Smooth muscle cell (in vitro differentiated cells): ENCODE results near the gene GNB1L. TPM values are rescaled to one million over a fixed set of nuclear protein-coding genes. Genes with fewer than 3 reads are reported as not detected.

ENCODE experiments used
- DNase-seq: peaks from one replicate; lab custom pipeline; 2025; ENCODE audit not compliant: unreplicated experiment; lab: John Stamatoyannopoulos, UW
- H2AFZ ChIP-seq: fragments of 200-600 bp; sonication (generic); 2 replicates; pipeline ENCODE4 v1.6.0; 2016; ENCODE audit warnings: antibody characterized with exemption, low read depth, mild to moderate bottlenecking
- H3F3A ChIP-seq: fragments of 200-600 bp; sonication (generic); 2 replicates; pipeline ENCODE4 v1.6.0; 2017; ENCODE audit warnings: antibody characterized with exemption, low read depth
- H3K27ac ChIP-seq: fragments of 200-600 bp; sonication (generic); 2 replicates; pipeline ENCODE4 v1.5.1; 2016; ENCODE audit warnings: low read depth, mild to moderate bottlenecking
- H3K27me3 ChIP-seq: fragments of 200-600 bp; sonication (generic); 2 replicates; pipeline ENCODE4 v1.6.1; 2016; ENCODE audit warnings: low read depth, mild to moderate bottlenecking
- H3K36me3 ChIP-seq: fragments of 200-600 bp; sonication (generic); 2 replicates; pipeline ENCODE4 v1.5.1; 2016; ENCODE audit warnings: low read depth
- H3K4me1 ChIP-seq: fragments of 200-600 bp; sonication (generic); 2 replicates; pipeline ENCODE4 v1.5.1; 2016; ENCODE audit warnings: low read depth
- H3K4me2 ChIP-seq: fragments of 200-600 bp; sonication (generic); 2 replicates; pipeline ENCODE4 v1.6.0; 2016; ENCODE audit warnings: mild to moderate bottlenecking
- H3K4me3 ChIP-seq: fragments of 200-600 bp; sonication (generic); 2 replicates; pipeline ENCODE4 v1.5.1; 2016; ENCODE audit warnings: mild to moderate bottlenecking
- H3K79me2 ChIP-seq: fragments of 200-600 bp; sonication (generic); 2 replicates; pipeline ENCODE4 v1.6.0; 2016; ENCODE audit warnings: low read depth, mild to moderate bottlenecking
- H3K9ac ChIP-seq: fragments of 200-600 bp; sonication (generic); 2 replicates; pipeline ENCODE4 v1.6.0; 2016; ENCODE audit warnings: low read depth
- H3K9me3 ChIP-seq: fragments of 200-600 bp; sonication (generic); replicated peaks from 2 replicates; pipeline ENCODE4 v1.5.1; 2016; ENCODE audit warnings: low read depth
- H4K20me1 ChIP-seq: fragments of 200-600 bp; sonication (generic); 2 replicates; pipeline ENCODE4 v1.6.0; 2016; ENCODE audit warnings: low read depth
- CTCF ChIP-seq: fragments of 200-600 bp; sonication (generic); IDR thresholded peaks from 2 replicates; pipeline ENCODE4 v1.5.1; 2017; ENCODE audit warnings: borderline replicate concordance, mild to moderate bottlenecking, antibody characterized with exemption; ENCODE audit not compliant: insufficient read depth, poor library complexity, severe bottlenecking
- WGBS: methylation state at CpG from one replicate; pipeline ENCODE4 v1.1.7; 2016; ENCODE audit warnings: low lambda C conversion rate; 5-methylcytosine and 5-hydroxymethylcytosine counted together
- polyA plus RNA-seq: library from polyadenylated mRNA; unstranded; fragments of >200 nt; fragmentation: Nextera tagmentation; extraction: Ambion mirVana; gene quantifications from 2 replicates; pipeline ENCODE4 v1.2.1, GENCODE V29; 2016
- total RNA-seq: library from RNA; depleted of rRNA; stranded (reverse); fragments of >200 nt; gene quantifications from 2 replicates; pipeline ENCODE4 v1.2.3, GENCODE V29; 2014

Gene GNB1L
- total and polyA plus RNA-seq, 2 experiments from 2014 or later = 4.1 to 7.4 TPM

DNA sequence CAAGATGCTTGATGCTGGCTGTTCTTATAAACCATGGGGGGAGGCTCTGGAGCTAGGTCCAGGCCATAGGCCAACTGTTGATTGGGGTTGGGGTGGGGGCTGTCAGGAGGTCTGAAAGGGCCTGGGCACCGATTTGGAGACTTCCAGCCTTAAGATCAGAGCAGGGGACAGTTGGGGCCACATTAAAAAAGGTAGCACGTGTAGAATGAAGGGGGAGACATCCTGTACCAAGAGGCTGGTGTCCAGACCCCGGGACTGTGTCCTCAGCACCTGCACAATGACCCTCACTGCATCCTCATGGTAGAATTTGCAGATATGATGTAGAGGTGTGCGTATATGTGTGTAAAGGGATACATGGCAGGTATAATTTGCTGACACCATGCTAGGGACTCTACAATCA lies 106.5 kb downstream of the GNB1L start:
- Histone ChIP-seq H3F3A (no peaks in the 10 kb centered on the region), H3K9me3 (no peaks in the 10 kb centered on the region), H3K27me3 (peaks cover 14% of the 10 kb centered on the region), H4K20me1 (no peaks in the 10 kb centered on the region), H3K9ac (no peak overlapping the region), H3K79me2 (no peaks in the 10 kb centered on the region), H3K36me3 (no peaks in the 10 kb centered on the region), H3K4me3 (no peak overlapping the region), H3K4me2 (no peak overlapping the region), H3K27ac (no peak overlapping the region), H3K4me1 (peaks cover 5% of the 10 kb centered on the region), H2AFZ (no peak overlapping the region)
- no peak for TF ChIP-seq CTCF
- WGBS = 85% methylated on average over 4 of the region's 4 CpGs
- DNase-seq = no peak

- TF ChIP-seq CTCF = no peak
- no peak overlapping the region for H3K4me3 ChIP-seq
- peaks cover 5% of the 10 kb centered on the region for H3K4me1 ChIP-seq
- no peak overlapping the region for H2AFZ ChIP-seq
- no peaks in the 10 kb centered on the region for H3F3A ChIP-seq
- no peak for DNase-seq
- no peaks in the 10 kb centered on the region for H3K36me3 ChIP-seq
- 91% methylated on average over 10 of the region's 12 CpGs for WGBS
- H3K27me3 ChIP-seq = peaks cover 8% of the 10 kb centered on the region
- no peaks in the 10 kb centered on the region for H4K20me1 ChIP-seq
- no peak overlapping the region for H3K9ac ChIP-seq
- no peak overlapping the region for H3K4me2 ChIP-seq
- no peaks in the 10 kb centered on the region for H3K79me2 ChIP-seq
- H3K9me3 ChIP-seq = no peaks in the 10 kb centered on the region
- H3K27ac ChIP-seq = no peak overlapping the region
These were observed 107.1 kb downstream of the GNB1L start for GRCh38 chr22:19747551-19747950.

- H3K36me3 ChIP-seq = no peaks in the 10 kb centered on the region
- DNase-seq = no peak
- no peaks in the 10 kb centered on the region for H3K27me3 ChIP-seq
- 95% methylated on average over 13 of the region's 13 CpGs for WGBS
- no peaks in the 10 kb centered on the region for H3F3A ChIP-seq
- no peak overlapping the region for H3K4me2 ChIP-seq
- H3K4me3 ChIP-seq = no peak overlapping the region
- H3K9ac ChIP-seq = no peak overlapping the region
- H3K27ac ChIP-seq = no peak overlapping the region
- H3K79me2 ChIP-seq = no peaks in the 10 kb centered on the region
- no peaks in the 10 kb centered on the region for H4K20me1 ChIP-seq
- no peak for TF ChIP-seq CTCF
- H2AFZ ChIP-seq = no peak overlapping the region
- no peaks in the 10 kb centered on the region for H3K9me3 ChIP-seq
- H3K4me1 ChIP-seq = peaks cover 5% of the 10 kb centered on the region
These were observed 107.9 kb downstream of the GNB1L start for GRCh38 chr22:19746726-19747125.

- H3K9ac ChIP-seq = no peak overlapping the region
- no peak overlapping the region for H2AFZ ChIP-seq
- no peak overlapping the region for H3K4me2 ChIP-seq
These were observed 109.2 kb downstream of the GNB1L start for GRCh38 chr22:19745155-19746101.

More at GRCh38 chr22:19745155-19746101, 109.2 kb downstream of the GNB1L start:
- TF ChIP-seq CTCF = no peak
- H3K4me1 ChIP-seq = no peaks in the 10 kb centered on the region
- no peak for DNase-seq
- no peaks in the 10 kb centered on the region for H4K20me1 ChIP-seq
- 82% methylated on average over 24 of the region's 24 CpGs for WGBS
- H3K79me2 ChIP-seq = no peaks in the 10 kb centered on the region
- H3K4me3 ChIP-seq = no peak overlapping the region
- H3F3A ChIP-seq = no peaks in the 10 kb centered on the region
- no peaks in the 10 kb centered on the region for H3K27me3 ChIP-seq
- no peaks in the 10 kb centered on the region for H3K36me3 ChIP-seq
- H3K9me3 ChIP-seq = no peaks in the 10 kb centered on the region
- no peak overlapping the region for H3K27ac ChIP-seq
